Transverse colon (tissue), 4 donors: ENCODE measurements around the gene KLF2.

Source experiments
- CTCF ChIP-seq, 5 experiments: fragments of 200-600 bp in 3 of 5; fragments of 450-650 bp in 2 of 5; sonication (generic) in 3 of 5; IDR thresholded peaks; 1 replicate in 2 of 5; 2 replicates in 3 of 5; pipeline ENCODE4 v1.5.1; 2016 to 2017; ENCODE audit warnings: antibody characterized with exemption in 5 of 5, inconsistent platforms in 3 of 5, mild to moderate bottlenecking in 2 of 5, moderate library complexity in 1 of 5
- POLR2AphosphoS5 ChIP-seq, 3 donors: sonication (generic); formaldehyde crosslinking; IDR thresholded peaks; one replicate each; pipeline ENCODE4 v1.6.1; 2016; ENCODE audit warnings: antibody characterized with exemption in 3 of 3

- no peak for TF ChIP-seq CTCF (IDR thresholded peaks at IDR 0.05)
- TF ChIP-seq POLR2AphosphoS5 (IDR thresholded peaks at IDR 0.05), result no peak
These were observed 37.3 kb downstream of the KLF2 start for GRCh38 chr19:16361926-16362325.
